H4 (cell line): ENCODE results near the gene IFITM1. TPM values are rescaled to one million over a fixed set of nuclear protein-coding genes. Genes with fewer than 3 reads are reported as not detected.

Experiments
- total RNA-seq: library from RNA; depleted of rRNA; stranded (reverse); fragments of >200 nt; shearing (Covaris generic); gene quantifications from 2 replicates; pipeline ENCODE4 v1.2.3, GENCODE V29; 2014; rRNA removed

Gene IFITM1
- total RNA-seq, 1 experiment from 2014 or later = 179 TPM

Other genes starting within 250 kb of the IFITM1 start
- gene SCGB1C1, start 121.0 kb upstream of the IFITM1 start, total RNA-seq = not detected in 2 replicates
- gene BET1L, start 106.6 kb upstream of the IFITM1 start, total RNA-seq = 30.3 and 30.7 TPM in 2 replicates
- 138 and 139 TPM in 2 replicates for gene RIC8A, start 106.3 kb upstream of the IFITM1 start, total RNA-seq
- 6.4 and 12.3 TPM in 2 replicates for gene SIRT3, start 77.7 kb upstream of the IFITM1 start, total RNA-seq
- gene PSMD13, start 77.1 kb upstream of the IFITM1 start, total RNA-seq = 248 and 295 TPM in 2 replicates
- gene NLRP6, start 35.6 kb upstream of the IFITM1 start, total RNA-seq = not detected in 2 replicates
- 2.2 and 2.4 TPM in 2 replicates for gene PGGHG, start 24.9 kb upstream of the IFITM1 start, total RNA-seq
- not detected in 2 replicates for gene IFITM5, start 14.5 kb upstream of the IFITM1 start, total RNA-seq
- 21.9 and 30.7 TPM in 2 replicates for gene IFITM2, start 6.2 kb upstream of the IFITM1 start, total RNA-seq
- 183 and 240 TPM in 2 replicates for gene IFITM3, start 6.8 kb downstream of the IFITM1 start, total RNA-seq
- gene B4GALNT4, start 55.5 kb downstream of the IFITM1 start, total RNA-seq = 6.5 and 11.1 TPM in 2 replicates
- 2.4 and 3.0 TPM in 2 replicates for gene PKP3, start 80.2 kb downstream of the IFITM1 start, total RNA-seq
- gene SIGIRR, start 101.0 kb downstream of the IFITM1 start, total RNA-seq = 1.9 TPM in 1 of 2 replicates, not detected in the other
- gene ANO9, start 128.0 kb downstream of the IFITM1 start, total RNA-seq = not detected in 2 replicates
- 15.0 and 26.7 TPM in 2 replicates for gene PTDSS2, start 136.2 kb downstream of the IFITM1 start, total RNA-seq
- 150 and 205 TPM in 2 replicates for gene RNH1, start 193.2 kb downstream of the IFITM1 start, total RNA-seq
- gene HRAS, start 221.5 kb downstream of the IFITM1 start, total RNA-seq = 64.1 and 76.1 TPM in 2 replicates
- 0.18 and 0.19 TPM in 2 replicates for gene LRRC56, start 223.5 kb downstream of the IFITM1 start, total RNA-seq
- 1.4 and 2.6 TPM in 2 replicates for gene LMNTD2, start 246.7 kb downstream of the IFITM1 start, total RNA-seq
- gene RASSF7, start 246.9 kb downstream of the IFITM1 start, total RNA-seq = 16.8 and 17.3 TPM in 2 replicates